ENCODE data around the gene IL20RB.

Gene IL20RB, protein sequence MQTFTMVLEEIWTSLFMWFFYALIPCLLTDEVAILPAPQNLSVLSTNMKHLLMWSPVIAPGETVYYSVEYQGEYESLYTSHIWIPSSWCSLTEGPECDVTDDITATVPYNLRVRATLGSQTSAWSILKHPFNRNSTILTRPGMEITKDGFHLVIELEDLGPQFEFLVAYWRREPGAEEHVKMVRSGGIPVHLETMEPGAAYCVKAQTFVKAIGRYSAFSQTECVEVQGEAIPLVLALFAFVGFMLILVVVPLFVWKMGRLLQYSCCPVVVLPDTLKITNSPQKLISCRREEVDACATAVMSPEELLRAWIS

GRCh38 chr3:136957751-136958288 lies at the start of gene IL20RB:
TSS of gene IL20RB (plus strand) at chr3:136957983. CDS start at chr3:136958114, 131 bp downstream.
- no peak for DNase-seq

DNA sequence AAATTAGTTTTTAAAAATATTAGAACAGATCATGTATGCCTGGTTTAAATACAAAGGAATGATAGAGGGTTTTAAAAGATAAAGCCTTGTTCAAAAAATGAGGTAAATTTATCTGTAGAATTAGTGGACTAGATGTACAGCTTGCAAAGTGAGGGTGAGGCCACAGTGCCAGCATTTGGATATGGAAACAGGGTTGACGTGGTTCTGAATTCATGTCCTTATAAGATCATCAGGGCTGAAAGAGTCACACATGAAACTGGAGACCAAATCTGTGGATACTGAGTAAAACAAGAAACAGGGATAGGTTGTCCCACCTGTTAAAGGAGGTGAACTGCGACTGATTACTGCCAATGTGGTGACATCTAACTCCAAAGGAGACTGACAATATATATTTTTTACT lies 49.5 kb upstream of the IL20RB start:
- DNase-seq, result no peak

GRCh38 chr3:136909187-136909586 lies 48.6 kb upstream of the IL20RB start:
- DNase-seq, result peak in 1 of 2 donors; percentile 15

DNA sequence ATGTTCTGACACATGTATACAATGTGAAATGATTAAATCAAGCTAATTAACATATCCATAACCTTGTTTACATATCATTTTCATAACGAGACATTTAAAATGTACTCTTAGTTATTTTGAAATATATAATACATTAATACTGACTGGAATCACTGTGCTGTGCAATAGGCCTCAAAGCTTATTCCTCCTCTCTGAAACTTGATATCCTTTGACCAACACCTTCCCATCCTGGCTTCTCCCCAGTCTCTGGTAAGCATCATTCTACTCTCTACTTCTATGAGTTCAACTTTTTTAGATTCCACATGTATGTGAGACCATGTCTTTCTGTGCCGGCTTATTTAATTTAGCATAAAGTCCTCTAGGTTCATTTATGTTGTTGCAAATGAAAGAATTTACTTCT lies 47.1 kb upstream of the IL20RB start:
- no peak for DNase-seq

DNA sequence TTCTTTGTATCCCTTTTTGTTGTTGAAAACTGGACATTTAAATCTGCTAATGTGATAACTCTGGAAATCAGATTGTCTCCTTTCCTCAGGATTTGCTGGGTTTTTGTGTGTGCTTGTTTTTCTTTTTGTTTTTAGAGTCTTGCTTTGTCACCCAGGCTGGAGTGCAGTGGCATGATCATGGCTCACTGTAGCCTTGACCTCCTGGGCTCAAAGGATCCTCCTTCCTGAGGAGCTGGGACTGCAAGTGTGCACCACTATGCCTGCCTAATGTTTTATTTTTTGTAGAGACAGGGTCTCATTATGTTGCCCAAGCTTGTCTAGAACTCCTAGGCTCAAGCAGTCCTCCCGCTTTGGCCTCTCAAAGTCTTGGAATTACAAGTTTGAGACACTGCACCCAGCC lies 44.6 kb upstream of the IL20RB start:
- no peak for DNase-seq

GRCh38 chr3:136914739-136915138 lies 43.0 kb upstream of the IL20RB start:
- no peak for DNase-seq

DNA sequence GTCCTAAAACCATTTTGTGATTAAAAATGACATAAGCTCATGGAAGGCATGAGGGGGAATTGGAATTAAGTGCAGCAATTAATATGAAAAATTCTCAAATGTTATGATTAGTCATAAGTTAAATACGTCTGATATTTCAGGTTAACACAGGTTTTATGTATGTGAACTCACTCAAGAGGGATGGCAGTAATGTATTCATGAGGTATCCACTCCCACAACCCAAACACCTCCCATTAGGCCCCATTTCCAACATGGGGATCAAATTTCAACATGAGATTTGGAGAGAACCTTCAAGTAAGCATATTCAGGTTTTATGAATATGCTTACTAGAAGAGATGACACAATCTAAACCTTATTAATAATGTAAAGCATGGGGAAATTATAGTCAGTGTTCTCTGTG lies 41.6 kb upstream of the IL20RB start:
- DNase-seq, result no peak

DNA sequence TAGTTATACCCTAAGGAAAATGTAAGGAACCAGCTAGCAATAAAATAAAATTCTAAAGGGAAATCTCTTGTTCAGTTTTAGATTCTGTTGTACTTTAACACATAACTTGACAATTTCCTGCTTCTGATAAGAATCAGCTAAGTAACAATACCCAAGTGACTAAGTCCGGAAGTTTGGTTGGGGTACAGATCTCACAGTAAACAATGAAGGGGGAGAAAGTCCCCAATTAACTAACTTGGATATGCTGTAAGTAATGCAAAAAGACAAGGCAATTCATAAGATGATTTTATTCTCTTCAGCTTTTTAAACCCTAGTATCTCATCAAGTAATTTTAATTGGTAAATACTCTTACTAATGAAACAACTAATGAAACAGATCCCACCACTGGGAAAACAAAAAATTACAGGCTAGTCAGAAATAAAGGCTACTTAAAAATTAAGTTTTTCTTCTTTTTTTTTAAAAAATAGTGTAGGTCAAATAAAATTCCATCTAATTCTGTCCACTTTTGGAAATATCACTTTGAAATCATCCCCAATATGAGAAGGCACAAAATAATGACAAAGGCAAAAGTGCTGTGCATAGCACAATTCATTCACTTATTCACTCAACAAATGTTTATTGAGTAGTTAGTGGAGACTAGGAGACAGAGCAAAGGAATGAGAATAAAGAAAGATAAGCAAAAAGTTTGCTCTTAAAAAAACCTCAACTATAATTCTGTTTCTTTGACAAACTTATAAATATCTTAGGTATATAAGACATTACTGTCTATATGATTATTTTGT lies 37.8 kb upstream of the IL20RB start:
- DNase-seq, result peak in 1 of 2 donors; percentile 76

GRCh38 chr3:136920904-136921611 lies 36.7 kb upstream of the IL20RB start:
- DNase-seq, result peak in 1 of 2 donors; percentile 34

DNA sequence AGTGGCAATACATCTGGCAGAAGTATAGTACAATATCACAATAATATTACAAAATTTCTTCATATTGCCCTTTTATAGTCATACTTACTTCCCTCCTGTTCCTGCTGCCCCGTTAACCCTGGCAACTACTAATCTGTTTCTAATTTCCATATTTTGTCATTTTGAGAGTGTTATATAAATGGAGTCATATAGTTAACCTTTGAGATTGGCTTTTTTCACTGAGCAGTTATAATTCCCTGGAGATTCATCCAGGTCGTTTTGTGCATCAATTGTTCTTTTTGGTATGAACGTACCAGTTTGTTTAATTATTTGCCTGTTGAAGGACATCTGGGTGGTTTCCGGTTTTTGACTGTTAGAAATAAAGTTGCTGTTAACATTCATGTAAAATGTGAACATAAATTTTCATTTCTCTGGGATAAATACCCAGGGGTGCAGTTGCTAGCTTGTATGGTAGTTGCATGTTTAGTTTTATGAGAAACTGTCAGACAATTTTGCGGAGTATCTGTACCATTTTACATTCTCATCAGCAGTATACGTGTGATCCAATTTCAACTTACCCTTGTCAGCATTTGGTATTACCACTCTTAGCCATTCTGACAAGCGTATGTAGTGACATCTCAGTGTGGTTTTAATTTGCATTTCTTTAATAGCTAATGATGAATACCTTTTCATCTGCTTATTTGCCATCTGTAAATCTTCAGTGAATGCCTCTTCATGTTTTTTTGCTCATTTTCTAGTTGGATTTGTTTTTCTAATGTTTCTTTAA lies 32.2 kb upstream of the IL20RB start:
- no peak for DNase-seq

GRCh38 chr3:136928240-136928639 lies 29.5 kb upstream of the IL20RB start:
- no peak for DNase-seq

DNA sequence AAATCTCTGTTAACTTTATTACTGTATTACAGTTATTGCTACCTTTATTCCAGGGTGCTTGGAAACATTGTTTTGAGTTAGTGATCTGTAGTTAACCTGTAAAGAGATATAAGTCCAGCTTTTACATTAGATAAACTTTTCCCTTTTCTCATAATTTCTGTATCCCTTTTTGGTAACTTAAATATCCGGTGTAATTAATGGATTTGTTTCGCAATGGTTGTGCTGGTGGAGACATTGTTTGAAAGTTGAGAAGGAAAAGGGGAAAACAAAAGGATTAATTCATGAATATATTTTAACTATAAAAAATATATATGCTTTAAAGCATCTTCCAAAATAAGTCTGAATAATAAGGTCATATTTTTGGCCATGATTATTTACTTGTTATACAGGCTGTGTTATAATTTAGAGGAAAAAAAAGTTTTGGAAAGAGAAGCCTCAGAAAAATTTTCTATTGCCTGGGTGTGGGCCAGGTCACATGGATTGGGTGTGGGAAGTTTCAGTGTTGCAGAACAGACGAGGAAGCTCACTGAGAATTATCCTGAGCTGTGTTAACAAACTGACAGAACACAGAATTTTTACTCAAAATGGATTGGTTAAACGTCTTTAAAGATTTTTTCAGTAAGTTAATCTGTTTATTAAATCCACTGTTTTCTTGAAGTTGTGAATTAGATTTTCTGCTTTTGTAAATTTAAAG lies 27.7 kb upstream of the IL20RB start:
- no peak for DNase-seq

GRCh38 chr3:136931606-136932005 lies 26.2 kb upstream of the IL20RB start:
- DNase-seq, result no peak

GRCh38 chr3:136932523-136932922 lies 25.3 kb upstream of the IL20RB start:
- DNase-seq, result peak in 1 of 2 donors; percentile 8

GRCh38 chr3:136932978-136933772 lies 24.6 kb upstream of the IL20RB start:
- no peak for DNase-seq

DNA sequence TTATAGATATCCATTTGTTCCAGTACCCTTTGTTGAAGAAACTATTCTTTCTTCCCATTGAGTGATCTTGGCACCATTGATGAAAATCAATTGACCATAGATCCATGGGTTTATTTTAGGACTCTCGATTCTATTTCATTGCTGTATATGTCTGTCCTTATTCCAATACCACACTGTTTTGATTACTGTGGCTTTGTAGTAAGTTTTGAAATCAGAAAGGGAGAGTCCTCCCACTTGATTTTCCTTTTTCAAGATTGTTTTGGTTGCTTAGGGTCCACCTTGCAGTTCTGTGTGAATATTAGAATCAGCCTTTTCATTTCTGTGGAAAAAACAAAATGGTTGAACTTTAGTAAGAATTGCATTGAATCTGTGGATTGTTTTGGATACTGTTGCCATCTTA lies 20.6 kb upstream of the IL20RB start:
- DNase-seq, result no peak

DNA sequence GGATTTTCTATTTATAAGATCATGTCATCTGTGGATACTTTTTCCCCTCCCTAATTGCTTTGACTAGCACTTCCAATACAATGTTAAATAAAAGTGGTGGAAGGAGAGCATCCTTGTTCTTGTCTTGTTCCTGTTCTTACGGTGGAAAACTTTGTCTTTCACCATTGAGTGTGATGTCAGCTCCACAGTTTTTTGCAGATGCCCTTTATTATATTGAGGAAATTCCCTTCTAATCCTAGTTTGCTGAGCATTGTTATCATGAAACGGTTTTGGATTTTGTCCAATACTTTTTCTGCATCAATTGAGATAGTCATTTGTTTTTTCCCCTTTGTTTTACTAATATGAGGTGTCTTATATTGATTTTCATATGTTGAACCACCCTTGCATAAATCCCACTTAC lies 19.9 kb upstream of the IL20RB start:
- no peak for DNase-seq

DNA sequence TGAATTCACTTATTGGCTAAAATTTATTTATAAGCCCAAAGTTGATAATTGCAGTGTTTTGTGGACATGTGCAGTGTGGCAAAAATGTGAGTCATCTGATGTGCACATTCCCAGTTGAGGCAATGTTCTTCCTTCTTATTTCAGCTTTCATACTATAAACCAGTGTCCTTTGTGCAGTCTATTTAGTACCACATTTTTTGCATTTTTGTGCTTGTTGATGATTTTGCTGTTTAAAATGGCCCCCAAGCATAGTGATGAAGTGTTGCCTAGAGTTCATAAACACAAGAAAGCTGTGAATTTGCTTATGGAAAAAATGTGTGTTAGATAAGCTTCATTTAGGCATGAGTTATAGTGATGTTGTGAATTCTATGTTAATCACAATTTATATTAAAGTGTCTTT lies 19.4 kb upstream of the IL20RB start:
- DNase-seq, result no peak

- no peak for DNase-seq
These were observed 18.3 kb upstream of the IL20RB start for GRCh38 chr3:136939489-136939888.

DNA sequence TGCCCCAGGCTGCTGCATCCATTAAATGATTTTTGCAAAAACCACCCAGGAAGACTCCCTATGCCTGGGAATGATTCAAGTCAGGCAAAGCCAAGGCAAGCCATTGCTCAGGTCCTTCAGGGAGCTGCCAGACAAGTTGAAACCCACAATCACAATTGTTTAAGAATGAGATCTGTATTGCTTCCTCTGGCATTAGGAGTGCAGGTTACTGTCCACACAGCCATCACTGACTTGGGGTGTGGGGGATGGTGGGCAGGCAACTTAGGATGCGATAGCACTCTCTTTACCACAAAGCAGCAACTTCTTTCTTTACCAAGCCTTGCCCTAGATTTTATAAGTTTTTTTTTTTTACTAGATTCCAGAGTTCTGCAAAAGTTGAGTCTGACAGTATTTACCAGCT lies 15.0 kb upstream of the IL20RB start:
- no peak for DNase-seq

DNA sequence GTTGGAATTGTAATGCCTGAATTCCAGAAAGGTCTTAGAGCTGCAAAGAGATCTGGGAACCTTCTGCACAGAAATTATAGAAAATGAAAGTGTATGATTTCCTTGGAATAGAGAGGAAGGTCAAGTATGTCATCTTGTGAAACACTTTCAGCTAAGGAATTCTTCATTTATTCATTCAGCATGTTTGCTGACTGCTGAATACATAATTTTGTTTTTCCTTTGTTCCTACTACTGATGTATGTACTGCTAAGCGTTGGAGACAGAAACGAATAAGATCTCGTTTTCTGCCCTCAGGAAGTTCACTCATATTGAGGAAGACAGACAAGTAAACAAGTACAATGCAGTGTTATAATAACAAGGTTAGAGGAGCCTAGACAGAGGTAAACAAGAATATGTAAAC lies 14.3 kb upstream of the IL20RB start:
- DNase-seq, result no peak

Data from CD4-positive, alpha-beta T cell treated with Interleukin-1 beta for 1 hour (primary cell).